ENCODE measurements around the gene RREB1.
A peak's percentile ranks its signal among the peaks of the same experiment; 100 is the strongest.

RREB1 gene

DNA sequence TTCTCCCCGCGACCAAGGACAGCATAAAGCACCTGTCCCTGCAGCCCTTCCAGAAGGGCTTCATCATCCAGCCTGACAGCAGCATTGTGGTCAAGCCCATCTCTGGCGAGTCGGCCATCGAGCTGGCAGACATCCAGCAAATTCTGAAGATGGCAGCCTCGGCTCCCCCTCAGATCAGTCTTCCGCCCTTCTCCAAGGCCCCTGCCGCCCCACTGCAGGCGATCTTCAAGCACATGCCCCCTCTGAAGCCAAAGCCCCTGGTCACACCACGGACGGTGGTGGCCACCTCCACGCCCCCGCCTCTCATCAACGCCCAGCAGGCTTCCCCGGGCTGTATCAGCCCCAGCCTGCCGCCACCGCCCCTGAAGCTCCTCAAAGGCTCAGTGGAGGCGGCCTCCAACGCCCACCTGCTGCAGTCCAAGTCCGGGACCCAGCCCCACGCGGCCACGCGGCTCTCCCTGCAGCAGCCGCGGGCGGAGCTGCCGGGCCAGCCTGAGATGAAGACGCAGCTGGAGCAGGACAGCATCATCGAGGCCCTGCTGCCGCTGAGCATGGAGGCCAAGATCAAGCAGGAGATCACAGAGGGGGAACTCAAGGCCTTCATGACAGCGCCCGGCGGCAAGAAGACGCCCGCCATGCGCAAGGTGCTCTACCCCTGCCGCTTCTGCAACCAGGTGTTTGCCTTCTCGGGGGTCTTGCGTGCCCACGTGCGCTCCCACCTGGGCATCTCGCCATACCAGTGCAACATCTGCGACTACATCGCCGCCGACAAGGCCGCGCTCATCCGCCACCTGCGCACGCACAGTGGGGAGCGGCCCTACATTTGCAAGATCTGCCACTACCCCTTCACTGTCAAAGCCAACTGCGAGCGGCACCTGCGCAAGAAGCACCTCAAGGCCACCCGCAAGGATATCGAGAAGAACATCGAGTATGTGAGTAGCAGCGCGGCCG, 121.9 kb downstream of the RREB1 start:
- Histone ChIP-seq H3K27ac (ENCODE audit: low read depth, low read length) (no peak overlapping the region), H3K4me3 (ENCODE audit: low read depth in 1 of 5, low read length in 5 of 5) (no peak overlapping the region), H3K4me1 (ENCODE audit: control insufficient read depth in 5 of 5, insufficient read depth in 5 of 5, low read length in 5 of 5) (peaks cover 0 to 9% (median 3%) of the 10 kb centered on the region in 5 donors), H3K27me3 (ENCODE audit: control insufficient read depth in 5 of 5, insufficient read depth in 4 of 5, low read length in 5 of 5) (no peaks in the 10 kb centered on the region), H3K9me3 (ENCODE audit: control insufficient read depth in 5 of 5, low read length in 5 of 5) (no peaks in the 10 kb centered on the region), H3K9ac (ENCODE audit: low read length in 5 of 5) (no peak overlapping the region), H3K36me3 (ENCODE audit: control insufficient read depth in 5 of 5, insufficient read depth in 5 of 5, low read length in 5 of 5) (peaks cover 13 to 86% (median 79%) of the 10 kb centered on the region in 5 donors)

DNA sequence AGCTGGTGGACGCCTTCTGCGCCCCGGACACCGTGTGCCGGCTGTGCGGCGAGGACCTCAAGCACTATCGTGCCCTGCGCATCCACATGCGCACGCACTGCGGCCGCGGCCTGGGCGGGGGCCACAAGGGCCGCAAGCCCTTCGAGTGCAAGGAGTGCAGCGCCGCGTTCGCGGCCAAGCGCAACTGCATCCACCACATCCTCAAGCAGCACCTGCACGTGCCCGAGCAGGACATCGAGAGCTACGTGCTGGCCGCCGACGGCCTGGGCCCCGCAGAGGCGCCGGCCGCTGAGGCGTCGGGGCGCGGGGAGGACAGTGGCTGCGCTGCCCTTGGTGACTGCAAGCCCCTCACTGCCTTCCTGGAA, 122.5 kb downstream of the RREB1 start:
- Histone ChIP-seq H3K27ac (ENCODE audit: low read depth, low read length) (no peak overlapping the region), H3K4me1 (ENCODE audit: control insufficient read depth in 5 of 5, insufficient read depth in 5 of 5, low read length in 5 of 5) (peaks cover 0 to 9% (median 0%) of the 10 kb centered on the region in 5 donors), H3K27me3 (ENCODE audit: control insufficient read depth in 5 of 5, insufficient read depth in 4 of 5, low read length in 5 of 5) (no peaks in the 10 kb centered on the region), H3K36me3 (ENCODE audit: control insufficient read depth in 5 of 5, insufficient read depth in 5 of 5, low read length in 5 of 5) (peaks cover 8 to 86% (median 76%) of the 10 kb centered on the region in 5 donors), H3K4me3 (ENCODE audit: low read depth in 1 of 5, low read length in 5 of 5) (no peak overlapping the region), H3K9ac (ENCODE audit: low read length in 5 of 5) (no peak overlapping the region), H3K9me3 (ENCODE audit: control insufficient read depth in 5 of 5, low read length in 5 of 5) (no peaks in the 10 kb centered on the region)

DNA sequence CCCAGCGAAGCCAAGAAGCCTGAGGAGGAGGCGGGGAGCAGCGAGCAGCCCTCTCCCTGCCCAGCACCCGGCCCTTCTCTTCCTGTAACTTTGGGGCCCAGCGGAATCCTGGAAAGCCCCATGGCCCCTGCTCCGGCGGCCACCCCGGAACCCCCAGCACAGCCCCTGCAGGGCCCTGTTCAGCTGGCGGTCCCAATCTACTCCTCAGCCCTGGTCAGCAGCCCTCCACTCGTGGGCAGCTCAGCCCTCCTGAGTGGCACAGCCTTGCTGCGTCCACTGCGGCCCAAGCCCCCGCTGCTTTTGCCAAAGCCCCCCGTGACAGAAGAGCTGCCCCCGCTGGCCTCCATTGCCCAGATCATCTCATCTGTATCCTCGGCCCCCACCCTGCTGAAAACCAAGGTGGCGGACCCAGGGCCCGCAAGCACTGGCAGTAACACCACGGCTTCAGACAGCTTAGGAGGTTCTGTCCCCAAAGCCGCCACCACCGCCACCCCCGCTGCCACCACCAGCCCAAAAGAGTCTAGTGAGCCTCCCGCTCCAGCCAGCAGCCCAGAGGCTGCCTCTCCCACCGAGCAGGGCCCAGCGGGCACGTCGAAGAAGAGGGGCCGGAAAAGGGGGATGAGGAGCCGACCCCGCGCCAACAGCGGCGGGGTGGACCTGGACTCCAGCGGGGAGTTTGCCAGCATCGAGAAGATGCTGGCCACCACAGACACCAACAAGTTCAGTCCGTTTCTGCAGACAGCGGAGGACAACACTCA, 123.4 kb downstream of the RREB1 start:
- Histone ChIP-seq H3K36me3 (ENCODE audit: control insufficient read depth in 5 of 5, insufficient read depth in 5 of 5, low read length in 5 of 5) (peaks cover 6 to 86% (median 72%) of the 10 kb centered on the region in 5 donors), H3K9ac (ENCODE audit: low read length in 5 of 5) (no peak overlapping the region)

DNA sequence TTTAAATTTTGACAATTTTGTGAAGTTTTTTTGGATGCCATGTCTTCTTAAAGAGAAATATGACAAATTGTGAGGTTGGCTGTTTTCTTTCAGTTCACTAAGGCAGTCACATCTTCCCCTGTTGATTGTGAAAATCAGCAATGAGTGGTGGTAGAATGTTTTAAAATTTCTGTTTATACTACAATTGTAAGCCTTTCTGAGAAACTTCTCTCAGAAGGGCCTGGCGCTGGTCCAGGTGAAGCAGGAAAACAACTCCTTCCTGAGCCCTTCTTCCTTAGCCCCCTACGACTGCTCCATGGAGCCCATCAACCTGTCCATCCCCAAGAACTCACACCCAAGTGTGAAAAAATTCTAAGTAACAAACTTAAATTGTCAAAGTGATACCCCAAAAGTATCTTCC, 124.6 kb downstream of the RREB1 start:
- Histone ChIP-seq H3K36me3 (ENCODE audit: control insufficient read depth in 5 of 5, insufficient read depth in 5 of 5, low read length in 5 of 5) (peaks cover 6 to 77% (median 62%) of the 10 kb centered on the region in 5 donors), H3K27me3 (ENCODE audit: control insufficient read depth in 5 of 5, insufficient read depth in 4 of 5, low read length in 5 of 5) (no peaks in the 10 kb centered on the region), H3K9me3 (ENCODE audit: control insufficient read depth in 5 of 5, low read length in 5 of 5) (no peaks in the 10 kb centered on the region), H3K4me1 (ENCODE audit: control insufficient read depth in 5 of 5, insufficient read depth in 5 of 5, low read length in 5 of 5) (peaks cover 0 to 22% (median 15%) of the 10 kb centered on the region in 5 donors), H3K4me3 (ENCODE audit: low read depth in 1 of 5, low read length in 5 of 5) (no peak overlapping the region), H3K9ac (ENCODE audit: low read length in 5 of 5) (peak overlapping the region in 1 of 5 donors; percentile 13), H3K27ac (ENCODE audit: low read depth, low read length) (no peak overlapping the region)

More for the DNA sequence above, 123.4 kb downstream of the RREB1 start:
- no peaks in the 10 kb centered on the region for H3K9me3 ChIP-seq (ENCODE audit: control insufficient read depth in 5 of 5, low read length in 5 of 5)
- H3K27me3 ChIP-seq (ENCODE audit: control insufficient read depth in 5 of 5, insufficient read depth in 4 of 5, low read length in 5 of 5) = no peaks in the 10 kb centered on the region
- H3K4me1 ChIP-seq (ENCODE audit: control insufficient read depth in 5 of 5, insufficient read depth in 5 of 5, low read length in 5 of 5) = peaks cover 0 to 17% (median 8%) of the 10 kb centered on the region in 5 donors
- H3K4me3 ChIP-seq (ENCODE audit: low read depth in 1 of 5, low read length in 5 of 5) = no peak overlapping the region
- H3K27ac ChIP-seq (ENCODE audit: low read depth, low read length) = no peak overlapping the region

DNA sequence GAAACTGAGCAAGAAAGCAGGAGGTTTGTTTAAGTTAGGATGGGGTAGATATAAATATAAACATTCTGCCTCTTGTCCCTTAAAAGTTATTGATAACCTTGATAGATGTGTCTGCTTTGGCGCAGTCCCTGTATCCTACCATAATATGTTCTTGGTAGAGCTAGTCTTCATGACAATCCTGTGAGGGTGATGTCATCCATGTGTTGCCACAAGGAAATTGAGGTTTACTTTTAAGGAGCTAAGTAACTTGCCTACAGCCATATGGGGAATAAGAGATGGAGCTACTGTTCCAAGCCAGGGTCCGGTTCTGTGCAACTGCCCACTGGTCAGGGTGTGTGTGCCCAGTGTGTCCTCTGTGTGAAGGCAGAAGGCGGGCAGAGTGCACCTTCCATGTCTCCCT, 126.8 kb downstream of the RREB1 start:
- no peak overlapping the region for H3K9ac ChIP-seq (ENCODE audit: low read length in 5 of 5)
- no peaks in the 10 kb centered on the region for H3K27me3 ChIP-seq (ENCODE audit: control insufficient read depth in 5 of 5, insufficient read depth in 4 of 5, low read length in 5 of 5)
- no peak overlapping the region for H3K4me3 ChIP-seq (ENCODE audit: low read depth in 1 of 5, low read length in 5 of 5)
- no peaks in the 10 kb centered on the region for H3K9me3 ChIP-seq (ENCODE audit: control insufficient read depth in 5 of 5, low read length in 5 of 5)
- peaks cover 3 to 62% (median 50%) of the 10 kb centered on the region in 5 donors for H3K36me3 ChIP-seq (ENCODE audit: control insufficient read depth in 5 of 5, insufficient read depth in 5 of 5, low read length in 5 of 5)
- peak overlapping the region; percentile 21 for H3K27ac ChIP-seq (ENCODE audit: low read depth, low read length)
- peaks cover 7 to 36% (median 27%) of the 10 kb centered on the region in 5 donors for H3K4me1 ChIP-seq (ENCODE audit: control insufficient read depth in 5 of 5, insufficient read depth in 5 of 5, low read length in 5 of 5)

DNA sequence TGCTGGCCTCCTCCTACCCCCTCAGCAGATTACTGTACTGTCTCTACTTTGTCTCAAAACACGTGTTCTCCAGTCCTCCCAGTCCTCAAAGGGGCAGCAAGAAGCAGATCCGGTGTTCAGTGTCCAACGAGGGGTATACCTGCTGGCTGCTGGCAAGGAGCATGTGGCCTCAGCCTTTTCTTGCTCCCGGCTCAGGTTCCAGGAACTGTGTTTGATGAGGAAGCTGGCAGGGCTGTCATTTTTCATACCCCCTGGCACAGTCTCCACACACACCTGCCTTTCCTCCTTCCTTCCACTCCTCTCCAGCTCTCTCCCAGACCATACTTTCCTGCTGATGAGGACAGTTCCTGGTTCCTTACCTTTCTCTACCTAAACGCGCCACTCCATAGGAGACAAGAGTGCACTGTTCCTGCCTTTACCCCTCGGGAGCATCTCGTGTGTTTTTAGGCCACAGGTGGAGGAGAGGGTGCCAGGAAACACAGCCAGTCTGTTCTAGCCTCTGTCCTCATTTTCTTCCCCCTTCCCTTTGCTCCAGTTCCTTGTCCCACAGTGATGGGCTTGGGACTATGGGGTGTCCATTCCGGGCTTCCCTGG, 128.0 kb downstream of the RREB1 start:
- peaks cover 7 to 36% (median 28%) of the 10 kb centered on the region in 5 donors for H3K4me1 ChIP-seq (ENCODE audit: control insufficient read depth in 5 of 5, insufficient read depth in 5 of 5, low read length in 5 of 5)
- H3K9me3 ChIP-seq (ENCODE audit: control insufficient read depth in 5 of 5, low read length in 5 of 5) = no peaks in the 10 kb centered on the region
- H3K27me3 ChIP-seq (ENCODE audit: control insufficient read depth in 5 of 5, insufficient read depth in 4 of 5, low read length in 5 of 5) = no peaks in the 10 kb centered on the region
- peak overlapping the region in 4 of 5 donors; percentile 0 to 14 (median 2) for H3K9ac ChIP-seq (ENCODE audit: low read length in 5 of 5)
- H3K27ac ChIP-seq (ENCODE audit: low read depth, low read length) = peak overlapping the region; percentile 21
- H3K36me3 ChIP-seq (ENCODE audit: control insufficient read depth in 5 of 5, insufficient read depth in 5 of 5, low read length in 5 of 5) = peaks cover 3 to 60% (median 46%) of the 10 kb centered on the region in 5 donors
- no peak overlapping the region for H3K4me3 ChIP-seq (ENCODE audit: low read depth in 1 of 5, low read length in 5 of 5)

DNA sequence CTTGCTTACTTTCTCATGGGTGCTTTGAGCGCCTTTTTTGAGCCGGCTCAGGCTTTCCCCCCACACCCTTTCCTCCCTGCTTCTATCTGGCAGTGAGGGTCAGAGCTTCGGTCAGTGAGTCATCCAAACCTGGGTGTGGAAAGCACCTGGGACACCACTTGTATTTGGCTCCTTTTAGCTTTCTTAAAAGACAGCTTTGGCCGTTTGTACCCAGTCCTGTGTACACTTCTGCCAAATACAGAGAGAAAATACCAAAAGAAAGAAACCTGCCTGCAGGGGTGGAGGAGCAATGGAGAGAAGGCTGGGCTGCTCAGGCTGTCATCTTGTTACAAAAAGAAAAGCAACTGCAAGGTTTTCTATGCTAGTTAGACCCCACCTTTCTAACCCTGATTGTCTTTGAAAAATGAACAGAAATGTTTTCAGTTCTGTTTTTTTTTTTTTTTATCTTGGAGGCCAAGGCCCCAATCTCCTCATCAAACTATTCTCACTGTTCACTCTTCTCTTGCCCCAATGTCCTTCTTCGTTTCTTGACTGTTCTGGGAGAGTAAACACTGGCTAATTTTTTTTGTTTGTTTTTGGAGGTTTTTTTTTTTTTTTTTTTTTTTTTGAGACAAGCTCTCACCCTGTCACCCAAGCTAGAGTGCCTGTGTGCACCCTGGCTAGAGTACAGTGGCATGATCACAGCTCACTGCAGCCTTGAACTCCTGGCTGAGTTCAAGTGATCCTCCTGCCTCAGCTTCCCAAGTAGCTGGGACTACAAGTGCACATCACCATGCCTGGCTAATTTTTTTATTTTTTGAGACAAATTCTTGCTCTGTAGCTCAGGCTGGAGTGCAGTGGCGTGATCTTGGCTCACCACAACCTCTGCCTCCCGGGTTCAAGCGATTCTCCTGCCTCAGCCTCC, 128.8 kb downstream of the RREB1 start:
- H3K27ac ChIP-seq (ENCODE audit: low read depth, low read length) = peak overlapping the region; percentile 21
- no peak overlapping the region for H3K4me3 ChIP-seq (ENCODE audit: low read depth in 1 of 5, low read length in 5 of 5)
- no peaks in the 10 kb centered on the region for H3K27me3 ChIP-seq (ENCODE audit: control insufficient read depth in 5 of 5, insufficient read depth in 4 of 5, low read length in 5 of 5)
- H3K36me3 ChIP-seq (ENCODE audit: control insufficient read depth in 5 of 5, insufficient read depth in 5 of 5, low read length in 5 of 5) = peaks cover 3 to 60% (median 46%) of the 10 kb centered on the region in 5 donors
- peak overlapping the region in 3 of 5 donors; percentile 1 to 14 (median 3) for H3K9ac ChIP-seq (ENCODE audit: low read length in 5 of 5)
- H3K4me1 ChIP-seq (ENCODE audit: control insufficient read depth in 5 of 5, insufficient read depth in 5 of 5, low read length in 5 of 5) = peaks cover 7 to 40% (median 30%) of the 10 kb centered on the region in 5 donors
- H3K9me3 ChIP-seq (ENCODE audit: control insufficient read depth in 5 of 5, low read length in 5 of 5) = no peaks in the 10 kb centered on the region

DNA sequence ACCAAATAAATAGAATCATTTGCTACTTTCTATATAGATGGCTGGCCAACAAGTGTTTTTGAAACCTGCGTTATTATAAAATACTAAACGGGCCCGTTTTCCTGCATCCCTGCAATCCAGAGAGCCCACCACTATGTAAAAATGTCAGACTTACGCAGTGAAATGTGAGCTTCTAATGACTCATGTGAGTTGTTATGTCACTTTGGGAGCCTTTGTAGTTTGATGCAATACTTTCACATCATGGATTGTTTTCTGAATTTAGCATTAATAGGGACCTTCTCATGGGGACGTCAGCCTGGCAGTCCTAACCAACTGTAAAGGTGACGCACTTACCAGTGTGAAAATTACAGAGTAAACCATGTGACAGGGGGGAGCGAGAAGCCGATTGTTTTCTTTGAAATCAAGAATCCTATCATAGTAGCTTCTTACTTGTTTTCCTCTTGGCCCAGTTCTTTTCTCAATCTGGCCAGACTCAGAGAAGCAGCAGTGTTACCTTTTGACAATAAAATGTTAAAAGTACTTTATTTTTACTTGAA, 130.0 kb downstream of the RREB1 start:
- H3K9ac ChIP-seq (ENCODE audit: low read length in 5 of 5) = peak overlapping the region in 1 of 5 donors; percentile 37
- no peaks in the 10 kb centered on the region for H3K9me3 ChIP-seq (ENCODE audit: control insufficient read depth in 5 of 5, low read length in 5 of 5)
- H3K36me3 ChIP-seq (ENCODE audit: control insufficient read depth in 5 of 5, insufficient read depth in 5 of 5, low read length in 5 of 5) = peaks cover 3 to 55% (median 44%) of the 10 kb centered on the region in 5 donors
- no peak overlapping the region for H3K4me3 ChIP-seq (ENCODE audit: low read depth in 1 of 5, low read length in 5 of 5)
- H3K27me3 ChIP-seq (ENCODE audit: control insufficient read depth in 5 of 5, insufficient read depth in 4 of 5, low read length in 5 of 5) = no peaks in the 10 kb centered on the region
- peaks cover 7 to 40% (median 27%) of the 10 kb centered on the region in 5 donors for H3K4me1 ChIP-seq (ENCODE audit: control insufficient read depth in 5 of 5, insufficient read depth in 5 of 5, low read length in 5 of 5)
- H3K27ac ChIP-seq (ENCODE audit: low read depth, low read length) = peak overlapping the region; percentile 71

DNA sequence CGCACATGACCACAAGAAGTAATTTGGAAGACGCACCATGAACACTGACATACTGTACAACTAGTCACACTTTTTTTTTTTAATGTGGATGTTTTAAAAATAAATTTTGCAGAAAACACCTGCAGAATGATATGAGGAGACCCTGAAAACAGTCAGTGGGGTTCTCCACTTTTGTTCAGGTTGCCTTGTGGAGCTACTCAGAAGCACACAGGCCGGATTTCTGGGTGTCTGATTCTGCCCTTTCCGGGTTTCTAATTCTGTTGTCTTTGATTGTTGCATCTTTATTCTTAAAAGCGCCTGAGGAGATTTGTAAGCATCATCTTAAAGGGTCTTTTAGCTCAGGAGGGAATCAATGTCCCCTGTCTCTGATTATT, 130.8 kb downstream of the RREB1 start:
- Histone ChIP-seq H3K36me3 (ENCODE audit: control insufficient read depth in 5 of 5, insufficient read depth in 5 of 5, low read length in 5 of 5) (peaks cover 3 to 54% (median 43%) of the 10 kb centered on the region in 5 donors), H3K27me3 (ENCODE audit: control insufficient read depth in 5 of 5, insufficient read depth in 4 of 5, low read length in 5 of 5) (no peaks in the 10 kb centered on the region), H3K9ac (ENCODE audit: low read length in 5 of 5) (peak overlapping the region in 1 of 5 donors; percentile 37), H3K9me3 (ENCODE audit: control insufficient read depth in 5 of 5, low read length in 5 of 5) (no peaks in the 10 kb centered on the region), H3K4me3 (ENCODE audit: low read depth in 1 of 5, low read length in 5 of 5) (no peak overlapping the region), H3K27ac (ENCODE audit: low read depth, low read length) (peak overlapping the region; percentile 71), H3K4me1 (ENCODE audit: control insufficient read depth in 5 of 5, insufficient read depth in 5 of 5, low read length in 5 of 5) (peaks cover 7 to 48% (median 35%) of the 10 kb centered on the region in 5 donors)

Data from subcutaneous abdominal adipose tissue (tissue), 5 donors.